ENCODE measurements around the gene TSPAN10. TPM values are rescaled to one million over a fixed set of nuclear protein-coding genes. Genes with fewer than 3 reads are reported as not detected.

TSPAN10 gene
- total and polyA plus RNA-seq, 2 of the 13 experiments (the other 11 are each of a cell fraction or from before 2014, with no cell fraction given): 0.54 to 0.75 TPM

DNA sequence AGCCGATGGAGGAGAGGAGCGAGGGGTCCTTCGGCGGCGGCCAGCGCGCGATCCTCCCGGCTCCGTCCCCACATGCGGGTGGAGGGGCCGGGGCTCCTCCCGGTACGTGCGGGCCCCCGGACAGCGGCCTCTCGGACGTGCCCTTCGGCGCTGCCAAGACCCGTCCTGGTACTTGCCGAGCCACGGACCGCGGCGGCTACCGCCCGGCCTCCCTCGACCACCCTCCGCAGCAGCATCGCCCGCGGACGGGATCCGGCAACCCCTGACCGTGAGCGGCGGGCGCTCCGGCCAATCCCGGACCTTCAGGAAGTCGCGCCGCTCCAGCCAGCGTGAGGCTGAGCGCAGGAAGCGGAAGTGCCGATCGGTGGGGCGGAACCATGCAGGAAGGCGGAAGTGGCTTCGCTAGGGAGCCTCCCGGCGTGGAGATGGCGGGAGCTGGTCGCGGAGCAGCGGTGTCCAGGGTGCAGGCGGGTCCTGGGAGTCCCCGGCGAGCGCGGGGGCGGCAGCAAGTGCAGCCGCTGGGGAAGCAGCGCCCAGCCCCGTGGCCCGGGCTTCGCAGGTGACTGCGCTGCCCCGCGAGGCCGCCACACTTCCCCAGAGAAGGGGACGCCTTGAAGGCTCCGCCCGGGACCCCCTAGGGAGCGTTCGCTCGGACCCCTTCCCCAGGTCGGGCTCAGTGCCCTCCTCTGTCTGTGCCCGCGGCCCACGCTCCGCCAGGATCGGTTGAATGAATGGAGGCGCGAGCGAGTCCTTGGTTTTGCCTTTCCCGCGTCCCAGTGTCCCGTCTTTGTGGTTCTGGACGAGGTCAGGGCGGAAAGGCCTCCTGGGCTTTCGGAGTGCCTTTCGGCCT lies 29.6 kb downstream of the TSPAN10 start, which contains the start of the genes CCDC137 and OXLD1 (continued):
- TF ChIP-seq, protein P1, sequence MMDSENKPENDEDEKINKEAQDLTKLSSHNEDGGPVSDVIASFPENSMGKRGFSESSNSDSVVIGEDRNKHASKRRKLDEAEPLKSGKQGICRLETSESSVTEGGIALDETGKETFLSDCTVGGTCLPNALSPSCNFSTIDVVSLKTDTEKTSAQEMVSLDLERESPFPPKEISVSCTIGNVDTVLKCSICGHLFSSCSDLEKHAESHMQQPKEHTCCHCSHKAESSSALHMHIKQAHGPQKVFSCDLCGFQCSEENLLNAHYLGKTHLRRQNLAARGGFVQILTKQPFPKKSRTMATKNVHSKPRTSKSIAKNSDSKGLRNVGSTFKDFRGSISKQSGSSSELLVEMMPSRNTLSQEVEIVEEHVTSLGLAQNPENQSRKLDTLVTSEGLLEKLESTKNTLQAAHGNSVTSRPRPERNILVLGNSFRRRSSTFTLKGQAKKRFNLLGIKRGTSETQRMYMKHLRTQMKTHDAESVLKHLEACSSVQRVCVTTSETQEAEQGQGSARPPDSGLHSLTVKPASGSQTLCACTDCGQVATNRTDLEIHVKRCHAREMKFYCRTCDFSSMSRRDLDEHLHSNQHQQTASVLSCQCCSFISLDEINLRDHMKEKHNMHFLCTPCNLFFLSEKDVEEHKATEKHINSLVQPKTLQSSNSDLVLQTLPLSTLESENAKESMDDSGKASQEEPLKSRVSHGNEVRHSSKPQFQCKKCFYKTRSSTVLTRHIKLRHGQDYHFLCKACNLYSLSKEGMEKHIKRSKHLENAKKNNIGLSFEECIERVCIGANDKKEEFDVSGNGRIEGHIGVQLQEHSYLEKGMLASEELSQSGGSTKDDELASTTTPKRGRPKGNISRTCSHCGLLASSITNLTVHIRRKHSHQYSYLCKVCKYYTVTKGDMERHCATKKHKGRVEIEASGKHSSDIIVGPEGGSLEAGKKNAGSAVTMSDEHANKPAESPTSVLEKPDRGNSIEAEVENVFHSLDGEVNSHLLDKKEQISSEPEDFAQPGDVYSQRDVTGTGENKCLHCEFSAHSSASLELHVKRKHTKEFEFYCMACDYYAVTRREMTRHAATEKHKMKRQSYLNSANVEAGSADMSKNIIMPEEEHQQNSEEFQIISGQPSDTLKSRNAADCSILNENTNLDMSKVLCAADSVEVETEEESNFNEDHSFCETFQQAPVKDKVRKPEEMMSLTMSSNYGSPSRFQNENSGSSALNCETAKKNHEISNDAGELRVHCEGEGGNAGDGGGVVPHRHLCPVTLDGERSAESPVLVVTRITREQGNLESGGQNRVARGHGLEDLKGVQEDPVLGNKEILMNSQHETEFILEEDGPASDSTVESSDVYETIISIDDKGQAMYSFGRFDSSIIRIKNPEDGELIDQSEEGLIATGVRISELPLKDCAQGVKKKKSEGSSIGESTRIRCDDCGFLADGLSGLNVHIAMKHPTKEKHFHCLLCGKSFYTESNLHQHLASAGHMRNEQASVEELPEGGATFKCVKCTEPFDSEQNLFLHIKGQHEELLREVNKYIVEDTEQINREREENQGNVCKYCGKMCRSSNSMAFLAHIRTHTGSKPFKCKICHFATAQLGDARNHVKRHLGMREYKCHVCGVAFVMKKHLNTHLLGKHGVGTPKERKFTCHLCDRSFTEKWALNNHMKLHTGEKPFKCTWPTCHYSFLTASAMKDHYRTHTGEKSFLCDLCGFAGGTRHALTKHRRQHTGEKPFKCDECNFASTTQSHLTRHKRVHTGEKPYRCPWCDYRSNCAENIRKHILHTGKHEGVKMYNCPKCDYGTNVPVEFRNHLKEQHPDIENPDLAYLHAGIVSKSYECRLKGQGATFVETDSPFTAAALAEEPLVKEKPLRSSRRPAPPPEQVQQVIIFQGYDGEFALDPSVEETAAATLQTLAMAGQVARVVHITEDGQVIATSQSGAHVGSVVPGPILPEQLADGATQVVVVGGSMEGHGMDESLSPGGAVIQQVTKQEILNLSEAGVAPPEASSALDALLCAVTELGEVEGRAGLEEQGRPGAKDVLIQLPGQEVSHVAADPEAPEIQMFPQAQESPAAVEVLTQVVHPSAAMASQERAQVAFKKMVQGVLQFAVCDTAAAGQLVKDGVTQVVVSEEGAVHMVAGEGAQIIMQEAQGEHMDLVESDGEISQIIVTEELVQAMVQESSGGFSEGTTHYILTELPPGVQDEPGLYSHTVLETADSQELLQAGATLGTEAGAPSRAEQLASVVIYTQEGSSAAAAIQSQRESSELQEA (CRISPR knock-in tag; IDR thresholded peaks at IDR 0.05; ENCODE audit: not compliant biosample characterization): peak; percentile 40
- TF ChIP-seq NONO (IDR thresholded peaks at IDR 0.05) (no peak), NONO (CRISPR knock-in tag; conservative IDR thresholded peaks at IDR 0.05) (peak; percentile 96), ARNT2 (CRISPR knock-in tag; IDR thresholded peaks at IDR 0.05; ENCODE audit: low read depth) (peak; percentile 91), KLF6 (CRISPR knock-in tag; IDR thresholded peaks at IDR 0.05) (0 out of 2 replicates have a peak, but pooled peaks have one; percentile 62), AGO2 (optimal IDR thresholded peaks at IDR 0.05; ENCODE audit: low read depth, low read length) (peak; percentile 80), ZNF496 (CRISPR knock-in tag; IDR thresholded peaks at IDR 0.05; ENCODE audit: insufficient replicate concordance) (no peak), SNAPC5 (CRISPR knock-in tag; IDR thresholded peaks at IDR 0.05; ENCODE audit: borderline replicate concordance) (no peak), HNF1B (CRISPR knock-in tag; IDR thresholded peaks at IDR 0.05) (peak; percentile 75; the same call in 1 of the 2 replicates), TAF15 (IDR thresholded peaks at IDR 0.05; ENCODE audit: low read depth, low read length, poor library complexity, severe bottlenecking) (peak; percentile 90), RFX3 (CRISPR knock-in tag; IDR thresholded peaks at IDR 0.05) (peak; percentile 28; the same call in 1 of the 2 replicates), PAX8 (CRISPR knock-in tag; IDR thresholded peaks at IDR 0.05; ENCODE audit: borderline replicate concordance) (0 out of 2 replicates have a peak, but pooled peaks have one; percentile 35), GATAD2A (CRISPR knock-in tag; IDR thresholded peaks at IDR 0.05) (0 out of 2 replicates have a peak, but pooled peaks have one; percentile 8), PAWR (CRISPR knock-in tag; IDR thresholded peaks at IDR 0.05; ENCODE audit: borderline replicate concordance) (no peak), ATF7 (IDR thresholded peaks at IDR 0.05) (no peak), ATF7 (CRISPR knock-in tag; IDR thresholded peaks at IDR 0.05) (no peak; the same call in 1 of the 2 replicates), HOXA5 (CRISPR knock-in tag; IDR thresholded peaks at IDR 0.05) (peak; percentile 92), ZNF33B (CRISPR knock-in tag; IDR thresholded peaks at IDR 0.05) (peak; percentile 84), IRF2 (CRISPR knock-in tag; IDR thresholded peaks at IDR 0.05) (peak; percentile 88)

Data from HepG2 (cell line).